WTC11 (cell line): ENCODE results near the gene DLGAP3. TPM values are rescaled to one million over a fixed set of nuclear protein-coding genes. Genes with fewer than 3 reads are reported as not detected.
A peak's percentile ranks its signal among the peaks of the same experiment; 100 is the strongest.

Source experiments
- EMX1 ChIP-seq: fragments of 250-450 bp; sonication (Bioruptor Pico); IDR thresholded peaks from 2 replicates; pipeline ENCODE4 v1.8.0; 2021; ENCODE audit warnings: mild to moderate bottlenecking
- ESRRA ChIP-seq: sonication (generic); formaldehyde crosslinking; IDR thresholded peaks from 2 replicates; pipeline ENCODE4 v1.8.1; 2022; ENCODE audit warnings: mild to moderate bottlenecking, missing genetic modification reagents, borderline replicate concordance
- FOXJ3 ChIP-seq: sonication (generic); formaldehyde crosslinking; IDR thresholded peaks from 2 replicates; pipeline ENCODE4 v1.9.0; 2021; ENCODE audit warnings: missing genetic modification reagents, mild to moderate bottlenecking, borderline replicate concordance
- FOXP1 ChIP-seq: sonication (generic); formaldehyde crosslinking; IDR thresholded peaks from 2 replicates; pipeline ENCODE4 v1.8.0; 2022; ENCODE audit warnings: missing genetic modification reagents, mild to moderate bottlenecking, moderate library complexity, borderline replicate concordance
- GTF2I ChIP-seq: fragments of 250-450 bp; sonication (Bioruptor Pico); conservative IDR thresholded peaks from 2 replicates; pipeline ENCODE4 v1.4.0; 2021; ENCODE audit warnings: mild to moderate bottlenecking
- HMGA2 ChIP-seq: fragments of 250-450 bp; sonication (Bioruptor Pico); IDR thresholded peaks from 2 replicates; pipeline ENCODE4 v1.4.0; 2021; ENCODE audit warnings: mild to moderate bottlenecking, moderate library complexity
- MYBL2 ChIP-seq: sonication (generic); formaldehyde crosslinking; IDR thresholded peaks from 2 replicates; pipeline ENCODE4 v1.8.1; 2023; ENCODE audit warnings: mild to moderate bottlenecking, moderate library complexity, missing genetic modification reagents
- NR1H2 ChIP-seq: sonication (generic); formaldehyde crosslinking; IDR thresholded peaks from 2 replicates; pipeline ENCODE4 v1.9.0; 2021; ENCODE audit warnings: mild to moderate bottlenecking, moderate library complexity, missing genetic modification reagents
- NR3C1 ChIP-seq: sonication (generic); formaldehyde crosslinking; conservative IDR thresholded peaks from 2 replicates; pipeline ENCODE4 v1.8.1; 2023; ENCODE audit warnings: low read depth, mild to moderate bottlenecking, missing genetic modification reagents
- SMAD4 ChIP-seq: sonication (generic); formaldehyde crosslinking; IDR thresholded peaks from 2 replicates; pipeline ENCODE4 v1.8.0; 2022; ENCODE audit warnings: mild to moderate bottlenecking, missing genetic modification reagents
- SP1 ChIP-seq: sonication (generic); formaldehyde crosslinking; conservative IDR thresholded peaks from 2 replicates; pipeline ENCODE4 v1.8.1; 2022; ENCODE audit warnings: missing genetic modification reagents
- ZNF121 ChIP-seq: sonication (generic); formaldehyde crosslinking; IDR thresholded peaks from 2 replicates; pipeline ENCODE4 v1.8.0; 2023; ENCODE audit warnings: missing genetic modification reagents
- ZNF317 ChIP-seq: sonication (generic); formaldehyde crosslinking; IDR thresholded peaks from 2 replicates; pipeline ENCODE4 v1.8.1; 2023; ENCODE audit warnings: low read depth, mild to moderate bottlenecking, moderate library complexity, missing genetic modification reagents, borderline replicate concordance
- ZNF396 ChIP-seq: fragments of 250-450 bp; sonication (Bioruptor Pico); IDR thresholded peaks from 2 replicates; pipeline ENCODE4 v1.8.0; 2021; ENCODE audit warnings: mild to moderate bottlenecking, moderate library complexity, borderline replicate concordance
- ZNF416 ChIP-seq: fragments of 250-450 bp; sonication (Bioruptor Pico); IDR thresholded peaks from 2 replicates; pipeline ENCODE4 v1.9.0; 2021; ENCODE audit warnings: mild to moderate bottlenecking, inconsistent platforms
- ZNF423 ChIP-seq: fragments of 250-450 bp; sonication (Bioruptor Pico); IDR thresholded peaks from 2 replicates; pipeline ENCODE4 v2.1.2; 2022; ENCODE audit warnings: mild to moderate bottlenecking, moderate library complexity
- total RNA-seq: library from RNA; stranded (reverse); gene quantifications from 3 replicates; pipeline ENCODE4 v1.2.3, GENCODE V29; 2021
- TF ChIP-seq, protein P1 (sequence below): sonication (generic); formaldehyde crosslinking; IDR thresholded peaks from 2 replicates; pipeline ENCODE4 v1.8.1; 2023; ENCODE audit warnings: mild to moderate bottlenecking, missing genetic modification reagents
- TF ChIP-seq, protein P2 (sequence below): fragments of 250-450 bp; sonication (Bioruptor Pico); IDR thresholded peaks from 2 replicates; pipeline ENCODE4 v1.9.0; 2021; ENCODE audit warnings: mild to moderate bottlenecking, borderline replicate concordance
- TF ChIP-seq, protein P3 (sequence below): sonication (generic); formaldehyde crosslinking; IDR thresholded peaks from 2 replicates; pipeline ENCODE4 v1.8.1; 2023; ENCODE audit warnings: mild to moderate bottlenecking, missing genetic modification reagents, moderate library complexity
- TF ChIP-seq, protein P4 (sequence below): sonication (generic); formaldehyde crosslinking; IDR thresholded peaks from 2 replicates; pipeline ENCODE4 v1.8.0; 2022; ENCODE audit warnings: mild to moderate bottlenecking, missing genetic modification reagents
- TF ChIP-seq, protein P5 (sequence below): sonication (generic); formaldehyde crosslinking; IDR thresholded peaks from 2 replicates; pipeline ENCODE4 v1.8.1; 2023; ENCODE audit warnings: mild to moderate bottlenecking, moderate library complexity, missing genetic modification reagents
- TF ChIP-seq, protein P6 (sequence below): sonication (generic); formaldehyde crosslinking; IDR thresholded peaks from 2 replicates; pipeline ENCODE4 v1.8.0; 2022; ENCODE audit warnings: mild to moderate bottlenecking, missing genetic modification reagents
- TF ChIP-seq, protein P7 (sequence below): sonication (generic); formaldehyde crosslinking; conservative IDR thresholded peaks from 2 replicates; pipeline ENCODE4 v1.8.1; 2023; ENCODE audit warnings: mild to moderate bottlenecking, low read depth, missing genetic modification reagents, moderate library complexity

Gene DLGAP3
- total RNA-seq, 1 experiment from 2014 or later = 11.3 TPM

DNA sequence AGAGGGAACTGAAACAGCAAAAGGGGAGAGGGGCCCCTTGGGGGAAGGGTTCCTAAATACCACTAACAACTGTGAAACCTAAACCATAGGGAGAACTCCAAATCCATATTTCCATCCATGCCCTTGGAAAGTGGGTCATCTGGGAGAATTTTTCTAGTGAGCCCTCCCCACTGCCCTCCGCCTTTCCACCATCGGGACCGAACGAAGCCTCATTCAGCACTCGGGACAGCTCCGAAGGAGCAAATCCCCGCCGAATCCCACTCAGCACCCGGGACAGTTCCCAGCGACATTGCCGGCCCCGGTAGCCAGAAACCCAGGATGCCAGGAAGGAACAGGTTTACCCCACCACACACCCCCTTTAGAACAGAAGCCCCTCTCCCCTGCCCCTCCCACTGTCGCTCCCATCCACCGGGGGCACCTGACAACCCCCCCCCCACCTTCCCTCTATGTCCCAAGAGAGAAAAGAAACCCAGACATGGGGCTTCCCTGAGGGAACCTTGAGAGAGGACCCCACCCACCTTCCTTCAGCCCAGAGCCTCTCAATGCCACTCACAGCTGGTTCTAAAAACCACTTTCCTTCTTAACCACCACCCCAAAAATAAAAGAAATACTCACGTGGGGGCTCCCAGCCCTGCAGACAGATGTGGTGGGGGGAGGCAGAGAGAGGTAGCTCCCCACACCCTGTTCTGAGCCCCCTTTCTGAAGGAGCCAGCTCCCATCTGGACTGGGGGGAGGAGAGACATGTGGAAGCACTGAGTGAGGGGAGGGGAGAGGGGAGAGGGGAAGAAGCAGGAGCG, 4.5 kb downstream of the DLGAP3 start (continued):
- TF ChIP-seq, protein P1, sequence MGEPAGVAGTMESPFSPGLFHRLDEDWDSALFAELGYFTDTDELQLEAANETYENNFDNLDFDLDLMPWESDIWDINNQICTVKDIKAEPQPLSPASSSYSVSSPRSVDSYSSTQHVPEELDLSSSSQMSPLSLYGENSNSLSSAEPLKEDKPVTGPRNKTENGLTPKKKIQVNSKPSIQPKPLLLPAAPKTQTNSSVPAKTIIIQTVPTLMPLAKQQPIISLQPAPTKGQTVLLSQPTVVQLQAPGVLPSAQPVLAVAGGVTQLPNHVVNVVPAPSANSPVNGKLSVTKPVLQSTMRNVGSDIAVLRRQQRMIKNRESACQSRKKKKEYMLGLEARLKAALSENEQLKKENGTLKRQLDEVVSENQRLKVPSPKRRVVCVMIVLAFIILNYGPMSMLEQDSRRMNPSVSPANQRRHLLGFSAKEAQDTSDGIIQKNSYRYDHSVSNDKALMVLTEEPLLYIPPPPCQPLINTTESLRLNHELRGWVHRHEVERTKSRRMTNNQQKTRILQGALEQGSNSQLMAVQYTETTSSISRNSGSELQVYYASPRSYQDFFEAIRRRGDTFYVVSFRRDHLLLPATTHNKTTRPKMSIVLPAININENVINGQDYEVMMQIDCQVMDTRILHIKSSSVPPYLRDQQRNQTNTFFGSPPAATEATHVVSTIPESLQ (CRISPR knock-in tag) = peak; percentile 92
- TF ChIP-seq SMAD4 (CRISPR knock-in tag) = peak; percentile 97
- peak; percentile 55; the same call in 1 of the 2 replicates for TF ChIP-seq ZNF121 (CRISPR knock-in tag)
- peak; percentile 96 for TF ChIP-seq MYBL2 (CRISPR knock-in tag)
- peak; percentile 83; the same call in 1 of the 2 replicates for TF ChIP-seq ZNF396 (CRISPR knock-in tag)
- TF ChIP-seq GTF2I = no peak
- TF ChIP-seq, protein P2, sequence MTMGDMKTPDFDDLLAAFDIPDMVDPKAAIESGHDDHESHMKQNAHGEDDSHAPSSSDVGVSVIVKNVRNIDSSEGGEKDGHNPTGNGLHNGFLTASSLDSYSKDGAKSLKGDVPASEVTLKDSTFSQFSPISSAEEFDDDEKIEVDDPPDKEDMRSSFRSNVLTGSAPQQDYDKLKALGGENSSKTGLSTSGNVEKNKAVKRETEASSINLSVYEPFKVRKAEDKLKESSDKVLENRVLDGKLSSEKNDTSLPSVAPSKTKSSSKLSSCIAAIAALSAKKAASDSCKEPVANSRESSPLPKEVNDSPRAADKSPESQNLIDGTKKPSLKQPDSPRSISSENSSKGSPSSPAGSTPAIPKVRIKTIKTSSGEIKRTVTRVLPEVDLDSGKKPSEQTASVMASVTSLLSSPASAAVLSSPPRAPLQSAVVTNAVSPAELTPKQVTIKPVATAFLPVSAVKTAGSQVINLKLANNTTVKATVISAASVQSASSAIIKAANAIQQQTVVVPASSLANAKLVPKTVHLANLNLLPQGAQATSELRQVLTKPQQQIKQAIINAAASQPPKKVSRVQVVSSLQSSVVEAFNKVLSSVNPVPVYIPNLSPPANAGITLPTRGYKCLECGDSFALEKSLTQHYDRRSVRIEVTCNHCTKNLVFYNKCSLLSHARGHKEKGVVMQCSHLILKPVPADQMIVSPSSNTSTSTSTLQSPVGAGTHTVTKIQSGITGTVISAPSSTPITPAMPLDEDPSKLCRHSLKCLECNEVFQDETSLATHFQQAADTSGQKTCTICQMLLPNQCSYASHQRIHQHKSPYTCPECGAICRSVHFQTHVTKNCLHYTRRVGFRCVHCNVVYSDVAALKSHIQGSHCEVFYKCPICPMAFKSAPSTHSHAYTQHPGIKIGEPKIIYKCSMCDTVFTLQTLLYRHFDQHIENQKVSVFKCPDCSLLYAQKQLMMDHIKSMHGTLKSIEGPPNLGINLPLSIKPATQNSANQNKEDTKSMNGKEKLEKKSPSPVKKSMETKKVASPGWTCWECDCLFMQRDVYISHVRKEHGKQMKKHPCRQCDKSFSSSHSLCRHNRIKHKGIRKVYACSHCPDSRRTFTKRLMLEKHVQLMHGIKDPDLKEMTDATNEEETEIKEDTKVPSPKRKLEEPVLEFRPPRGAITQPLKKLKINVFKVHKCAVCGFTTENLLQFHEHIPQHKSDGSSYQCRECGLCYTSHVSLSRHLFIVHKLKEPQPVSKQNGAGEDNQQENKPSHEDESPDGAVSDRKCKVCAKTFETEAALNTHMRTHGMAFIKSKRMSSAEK (CRISPR knock-in tag) = no peak
- no peak for TF ChIP-seq ZNF416
- TF ChIP-seq NR1H2 = peak; percentile 95
- peak; percentile 94; the same call in 1 of the 2 replicates for TF ChIP-seq ESRRA (CRISPR knock-in tag)
- TF ChIP-seq NR3C1 (CRISPR knock-in tag) = peak; percentile 97
- peak; percentile 57; the same call in 1 of the 2 replicates for TF ChIP-seq ZNF423 (CRISPR knock-in tag)
- TF ChIP-seq, protein P3, sequence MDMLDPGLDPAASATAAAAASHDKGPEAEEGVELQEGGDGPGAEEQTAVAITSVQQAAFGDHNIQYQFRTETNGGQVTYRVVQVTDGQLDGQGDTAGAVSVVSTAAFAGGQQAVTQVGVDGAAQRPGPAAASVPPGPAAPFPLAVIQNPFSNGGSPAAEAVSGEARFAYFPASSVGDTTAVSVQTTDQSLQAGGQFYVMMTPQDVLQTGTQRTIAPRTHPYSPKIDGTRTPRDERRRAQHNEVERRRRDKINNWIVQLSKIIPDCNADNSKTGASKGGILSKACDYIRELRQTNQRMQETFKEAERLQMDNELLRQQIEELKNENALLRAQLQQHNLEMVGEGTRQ = peak; percentile 50; the same call in 1 of the 2 replicates
- TF ChIP-seq SP1 (CRISPR knock-in tag) = peak; percentile 68; the same call in 1 of the 2 replicates
- no peak for TF ChIP-seq FOXJ3
- TF ChIP-seq FOXP1 = peak; percentile 98
- TF ChIP-seq, protein P4, sequence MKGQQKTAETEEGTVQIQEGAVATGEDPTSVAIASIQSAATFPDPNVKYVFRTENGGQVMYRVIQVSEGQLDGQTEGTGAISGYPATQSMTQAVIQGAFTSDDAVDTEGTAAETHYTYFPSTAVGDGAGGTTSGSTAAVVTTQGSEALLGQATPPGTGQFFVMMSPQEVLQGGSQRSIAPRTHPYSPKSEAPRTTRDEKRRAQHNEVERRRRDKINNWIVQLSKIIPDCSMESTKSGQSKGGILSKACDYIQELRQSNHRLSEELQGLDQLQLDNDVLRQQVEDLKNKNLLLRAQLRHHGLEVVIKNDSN = peak; percentile 87
- TF ChIP-seq ZNF317 (CRISPR knock-in tag) = peak; percentile 67; the same call in 1 of the 2 replicates
- TF ChIP-seq, protein P5, sequence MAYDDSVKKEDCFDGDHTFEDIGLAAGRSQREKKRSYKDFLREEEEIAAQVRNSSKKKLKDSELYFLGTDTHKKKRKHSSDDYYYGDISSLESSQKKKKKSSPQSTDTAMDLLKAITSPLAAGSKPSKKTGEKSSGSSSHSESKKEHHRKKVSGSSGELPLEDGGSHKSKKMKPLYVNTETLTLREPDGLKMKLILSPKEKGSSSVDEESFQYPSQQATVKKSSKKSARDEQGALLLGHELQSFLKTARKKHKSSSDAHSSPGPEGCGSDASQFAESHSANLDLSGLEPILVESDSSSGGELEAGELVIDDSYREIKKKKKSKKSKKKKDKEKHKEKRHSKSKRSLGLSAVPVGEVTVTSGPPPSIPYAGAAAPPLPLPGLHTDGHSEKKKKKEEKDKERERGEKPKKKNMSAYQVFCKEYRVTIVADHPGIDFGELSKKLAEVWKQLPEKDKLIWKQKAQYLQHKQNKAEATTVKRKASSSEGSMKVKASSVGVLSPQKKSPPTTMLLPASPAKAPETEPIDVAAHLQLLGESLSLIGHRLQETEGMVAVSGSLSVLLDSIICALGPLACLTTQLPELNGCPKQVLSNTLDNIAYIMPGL (CRISPR knock-in tag) = 0 out of 2 replicates have a peak, but pooled peaks have one; percentile 30
- no peak for TF ChIP-seq HMGA2 (CRISPR knock-in tag)
- TF ChIP-seq, protein P6, sequence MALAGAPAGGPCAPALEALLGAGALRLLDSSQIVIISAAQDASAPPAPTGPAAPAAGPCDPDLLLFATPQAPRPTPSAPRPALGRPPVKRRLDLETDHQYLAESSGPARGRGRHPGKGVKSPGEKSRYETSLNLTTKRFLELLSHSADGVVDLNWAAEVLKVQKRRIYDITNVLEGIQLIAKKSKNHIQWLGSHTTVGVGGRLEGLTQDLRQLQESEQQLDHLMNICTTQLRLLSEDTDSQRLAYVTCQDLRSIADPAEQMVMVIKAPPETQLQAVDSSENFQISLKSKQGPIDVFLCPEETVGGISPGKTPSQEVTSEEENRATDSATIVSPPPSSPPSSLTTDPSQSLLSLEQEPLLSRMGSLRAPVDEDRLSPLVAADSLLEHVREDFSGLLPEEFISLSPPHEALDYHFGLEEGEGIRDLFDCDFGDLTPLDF (CRISPR knock-in tag) = peak; percentile 96
- TF ChIP-seq EMX1 = 0 out of 2 replicates have a peak, but pooled peaks have one; percentile 54
- TF ChIP-seq, protein P7, sequence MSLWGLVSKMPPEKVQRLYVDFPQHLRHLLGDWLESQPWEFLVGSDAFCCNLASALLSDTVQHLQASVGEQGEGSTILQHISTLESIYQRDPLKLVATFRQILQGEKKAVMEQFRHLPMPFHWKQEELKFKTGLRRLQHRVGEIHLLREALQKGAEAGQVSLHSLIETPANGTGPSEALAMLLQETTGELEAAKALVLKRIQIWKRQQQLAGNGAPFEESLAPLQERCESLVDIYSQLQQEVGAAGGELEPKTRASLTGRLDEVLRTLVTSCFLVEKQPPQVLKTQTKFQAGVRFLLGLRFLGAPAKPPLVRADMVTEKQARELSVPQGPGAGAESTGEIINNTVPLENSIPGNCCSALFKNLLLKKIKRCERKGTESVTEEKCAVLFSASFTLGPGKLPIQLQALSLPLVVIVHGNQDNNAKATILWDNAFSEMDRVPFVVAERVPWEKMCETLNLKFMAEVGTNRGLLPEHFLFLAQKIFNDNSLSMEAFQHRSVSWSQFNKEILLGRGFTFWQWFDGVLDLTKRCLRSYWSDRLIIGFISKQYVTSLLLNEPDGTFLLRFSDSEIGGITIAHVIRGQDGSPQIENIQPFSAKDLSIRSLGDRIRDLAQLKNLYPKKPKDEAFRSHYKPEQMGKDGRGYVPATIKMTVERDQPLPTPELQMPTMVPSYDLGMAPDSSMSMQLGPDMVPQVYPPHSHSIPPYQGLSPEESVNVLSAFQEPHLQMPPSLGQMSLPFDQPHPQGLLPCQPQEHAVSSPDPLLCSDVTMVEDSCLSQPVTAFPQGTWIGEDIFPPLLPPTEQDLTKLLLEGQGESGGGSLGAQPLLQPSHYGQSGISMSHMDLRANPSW (CRISPR knock-in tag) = no peak; the same call in 1 of the 2 replicates
